Mesenchymal stem cell (in vitro differentiated cells and primary cell): ENCODE data around the gene THAP11.

ENCODE experiments used
- DNase-seq: peaks from one replicate; pipeline ENCODE4 v3.0.0-alpha.2; 2013
- H2AFZ ChIP-seq: one replicate; pipeline ENCODE4 v1.6.1; 2013; ENCODE audit warnings: low read depth, mild to moderate bottlenecking, control low read depth, inconsistent platforms, low read length, moderate library complexity
- H2AK5ac ChIP-seq: 2 replicates; pipeline ENCODE4 v1.6.1; 2013; ENCODE audit warnings: low read length, moderate library complexity, mild to moderate bottlenecking, inconsistent platforms; ENCODE audit not compliant: severe bottlenecking
- H2BK120ac ChIP-seq: one replicate; pipeline ENCODE4 v1.6.1; 2013; ENCODE audit warnings: low read depth, mild to moderate bottlenecking, inconsistent platforms, low read length, moderate library complexity
- H2BK12ac ChIP-seq, 2 experiments: one replicate each; pipeline ENCODE4 v1.6.1; 2013; ENCODE audit warnings: inconsistent platforms in 2 of 2, low read length in 2 of 2, mild to moderate bottlenecking in 2 of 2, moderate library complexity in 2 of 2, control low read depth in 1 of 2
- H2BK15ac ChIP-seq: one replicate; pipeline ENCODE4 v1.6.1; 2013; ENCODE audit warnings: mild to moderate bottlenecking, low read depth, inconsistent platforms; ENCODE audit not compliant: poor library complexity, severe bottlenecking
- H2BK5ac ChIP-seq: 2 replicates; pipeline ENCODE4 v1.6.1; 2013; ENCODE audit warnings: low read depth, mild to moderate bottlenecking, low read length, control low read depth, inconsistent platforms; ENCODE audit not compliant: poor library complexity, severe bottlenecking
- H3K14ac ChIP-seq, 2 experiments: one replicate each; pipeline ENCODE4 v1.6.1; 2013; ENCODE audit warnings: inconsistent platforms in 2 of 2, low read length in 2 of 2, control low read depth in 1 of 2, mild to moderate bottlenecking in 1 of 2, moderate library complexity in 1 of 2
- H3K18ac ChIP-seq, 2 experiments: one replicate each; pipeline ENCODE4 v1.6.1; 2013; ENCODE audit warnings: inconsistent platforms in 2 of 2, low read length in 2 of 2, control low read depth in 1 of 2, low read depth in 1 of 2, mild to moderate bottlenecking in 1 of 2
- H3K23ac ChIP-seq, 2 experiments: one replicate each; pipeline ENCODE4 v1.6.1; 2013; ENCODE audit warnings: inconsistent platforms in 2 of 2, low read length in 2 of 2, mild to moderate bottlenecking in 2 of 2, moderate library complexity in 2 of 2, control low read depth in 1 of 2
- H3K27ac ChIP-seq: 2 replicates; pipeline ENCODE4 v1.5.1; 2013; ENCODE audit warnings: mild to moderate bottlenecking, moderate library complexity, low read length, control low read depth, inconsistent platforms; ENCODE audit not compliant: poor library complexity, severe bottlenecking
- H3K27me3 ChIP-seq, 2 experiments: 2 replicates each; pipeline versions ENCODE4 v1.6.1 to v1.7.0; 2013; ENCODE audit warnings: low read length in 2 of 2, mild to moderate bottlenecking in 2 of 2, moderate library complexity in 2 of 2, control low read depth in 1 of 2, inconsistent platforms in 1 of 2; ENCODE audit not compliant: control insufficient read depth in 1 of 2, insufficient read depth in 1 of 2
- H3K36me3 ChIP-seq, 2 experiments: 2 replicates each; pipeline versions ENCODE4 v1.6.1 to v1.7.0; 2013; ENCODE audit warnings: low read length in 2 of 2, control low read depth in 1 of 2, inconsistent platforms in 1 of 2, low read depth in 1 of 2, mild to moderate bottlenecking in 1 of 2; ENCODE audit not compliant: insufficient read depth in 2 of 2, control insufficient read depth in 1 of 2
- H3K4ac ChIP-seq, 2 experiments: one replicate each; pipeline ENCODE4 v1.6.1; 2013; ENCODE audit warnings: inconsistent platforms in 2 of 2, low read length in 2 of 2, mild to moderate bottlenecking in 2 of 2, moderate library complexity in 2 of 2, control low read depth in 1 of 2, low read depth in 1 of 2
- H3K4me1 ChIP-seq: 2 replicates; pipeline ENCODE4 v1.6.1; 2013; ENCODE audit warnings: low read depth, low read length, control low read depth; ENCODE audit not compliant: control insufficient read depth, insufficient read depth
- H3K4me2 ChIP-seq: 2 replicates; pipeline ENCODE4 v1.6.1; 2013; ENCODE audit warnings: low read length, mild to moderate bottlenecking, inconsistent platforms; ENCODE audit not compliant: poor library complexity, severe bottlenecking
- H3K4me3 ChIP-seq, 2 experiments: 2 replicates each; pipeline versions ENCODE4 v1.5.1 to v1.7.0; 2013; ENCODE audit warnings: low read length in 2 of 2, mild to moderate bottlenecking in 2 of 2, control low read depth in 1 of 2, low read depth in 1 of 2; ENCODE audit not compliant: insufficient read depth in 1 of 2
- H3K79me1 ChIP-seq: replicated peaks from 2 replicates; pipeline ENCODE4 v1.6.1; 2013; ENCODE audit warnings: mild to moderate bottlenecking, control low read depth, low read length, inconsistent platforms; ENCODE audit not compliant: poor library complexity, severe bottlenecking
- H3K9ac ChIP-seq: 2 replicates; pipeline ENCODE4 v1.7.0; 2013; ENCODE audit warnings: mild to moderate bottlenecking, low read length, moderate library complexity
- H3K9me3 ChIP-seq: 2 replicates; pipeline ENCODE4 v1.7.0; 2013; ENCODE audit warnings: mild to moderate bottlenecking, low read length; ENCODE audit not compliant: control insufficient read depth
- H4K8ac ChIP-seq: one replicate; pipeline ENCODE4 v1.6.1; 2013; ENCODE audit warnings: inconsistent platforms, mild to moderate bottlenecking, low read length, moderate library complexity
- H4K91ac ChIP-seq: one replicate; pipeline ENCODE4 v1.6.1; 2013; ENCODE audit warnings: mild to moderate bottlenecking, low read length, inconsistent platforms
- WGBS: methylation state at CpG from one replicate; pipeline ENCODE4 v1.1.7; 2013; ENCODE audit warnings: mixed read lengths; 5-methylcytosine and 5-hydroxymethylcytosine counted together

THAP11 gene

DNA sequence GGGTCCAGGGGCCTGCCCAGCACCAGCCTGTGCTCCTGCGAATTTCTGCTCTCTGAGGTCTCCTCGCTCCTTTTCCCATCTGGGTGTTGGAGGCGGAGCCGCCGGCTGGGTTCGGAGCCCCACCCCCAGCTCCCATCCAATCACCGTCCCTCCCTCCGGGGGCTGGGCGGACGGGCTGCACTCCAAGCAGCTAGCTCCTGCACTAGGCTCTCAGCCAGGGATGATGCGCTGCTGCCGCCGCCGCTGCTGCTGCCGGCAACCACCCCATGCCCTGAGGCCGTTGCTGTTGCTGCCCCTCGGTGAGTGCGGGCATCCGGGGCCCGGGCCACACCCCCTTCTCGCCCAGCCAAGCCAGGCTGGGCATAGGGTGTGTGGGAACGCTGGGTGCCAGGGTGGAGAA, 42.6 kb downstream of the THAP11 start, which contains the start of gene NRN1L:
Gene NRN1L (plus strand): TSS at position 202 of the 400 bp plus-strand sequence. CDS start 19 bp downstream, at position 221.
- Histone ChIP-seq H2AK5ac (no peak within 1 kb of the TSS), H3K36me3 (peaks cover 48 to 80% of the 10 kb centered on the region in 2 experiments), H3K4me3 (peak within 1 kb of the TSS in 1 of 2 experiments; percentile 20), H3K14ac (no peak within 1 kb of the TSS), H2BK12ac (no peak within 1 kb of the TSS), H2AFZ (no peak within 1 kb of the TSS), H3K27me3 (no peaks in the 10 kb centered on the region), H3K18ac (no peak within 1 kb of the TSS), H3K23ac (no peak within 1 kb of the TSS), H3K27ac (no peak within 1 kb of the TSS), H3K4me2 (no peak within 1 kb of the TSS), H4K8ac (no peak within 1 kb of the TSS), H2BK120ac (no peak within 1 kb of the TSS), H3K4me1 (peaks cover 9% of the 10 kb centered on the region), H3K9me3 (no peaks in the 10 kb centered on the region), H3K79me1 (peaks cover 16% of the 10 kb centered on the region), H3K4ac (no peak within 1 kb of the TSS), H3K9ac (peak within 1 kb of the TSS; percentile 56), H4K91ac (no peak within 1 kb of the TSS), H2BK5ac (no peak within 1 kb of the TSS), H2BK15ac (no peak within 1 kb of the TSS)
- peak; percentile 86 for DNase-seq
- 32% methylated on average over 22 of the region's 22 CpGs for WGBS

DNA sequence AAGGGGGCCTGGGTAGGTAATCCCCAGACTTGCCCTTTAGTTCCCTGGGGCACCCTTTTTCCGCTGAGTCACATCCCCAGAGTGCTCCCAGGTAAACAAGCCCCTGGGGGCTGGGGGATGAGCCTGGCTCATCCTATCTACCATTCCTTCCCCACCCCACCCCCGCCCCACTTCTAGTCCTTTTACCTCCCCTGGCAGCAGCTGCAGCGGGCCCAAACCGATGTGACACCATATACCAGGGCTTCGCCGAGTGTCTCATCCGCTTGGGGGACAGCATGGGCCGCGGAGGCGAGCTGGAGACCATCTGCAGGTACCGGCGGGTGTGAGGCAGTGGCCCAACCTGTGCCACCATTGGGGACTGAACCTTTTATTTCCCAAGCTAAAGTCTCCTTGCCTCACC, 43.4 kb downstream of the THAP11 start:
- DNase-seq, result no peak
- no peak overlapping the region for H3K4ac ChIP-seq
- H3K36me3 ChIP-seq, result peaks cover 39 to 72% of the 10 kb centered on the region in 2 experiments
- no peak overlapping the region for H2BK15ac ChIP-seq
- no peak overlapping the region for H3K4me3 ChIP-seq
- H4K8ac ChIP-seq, result no peak overlapping the region
- H3K4me2 ChIP-seq, result no peak overlapping the region
- no peak overlapping the region for H2AFZ ChIP-seq
- H3K14ac ChIP-seq, result no peak overlapping the region
- no peak overlapping the region for H2AK5ac ChIP-seq
- no peak overlapping the region for H4K91ac ChIP-seq
- no peak overlapping the region for H3K18ac ChIP-seq
- no peak overlapping the region for H2BK5ac ChIP-seq
- no peak overlapping the region for H2BK12ac ChIP-seq
- H3K23ac ChIP-seq, result no peak overlapping the region
- H3K9me3 ChIP-seq, result no peaks in the 10 kb centered on the region
- H2BK120ac ChIP-seq, result no peak overlapping the region
- H3K79me1 ChIP-seq, result peaks cover 11% of the 10 kb centered on the region
- peaks cover 9% of the 10 kb centered on the region for H3K4me1 ChIP-seq
- 92% methylated on average over 12 of the region's 12 CpGs for WGBS
- no peaks in the 10 kb centered on the region for H3K27me3 ChIP-seq
- no peak overlapping the region for H3K9ac ChIP-seq
- H3K27ac ChIP-seq, result no peak overlapping the region

GRCh38 chr16:67885976-67886375, 43.9 kb downstream of the THAP11 start:
- no peak overlapping the region for H3K18ac ChIP-seq
- H2BK5ac ChIP-seq, result no peak overlapping the region
- peaks cover 10% of the 10 kb centered on the region for H3K79me1 ChIP-seq
- H3K9me3 ChIP-seq, result no peaks in the 10 kb centered on the region
- H3K4ac ChIP-seq, result no peak overlapping the region
- H3K9ac ChIP-seq, result no peak overlapping the region
- H3K27ac ChIP-seq, result no peak overlapping the region
- H2BK120ac ChIP-seq, result no peak overlapping the region
- WGBS, result 96% methylated on average over 17 of the region's 19 CpGs
- H3K14ac ChIP-seq, result no peak overlapping the region
- H3K36me3 ChIP-seq, result peaks cover 35 to 67% of the 10 kb centered on the region in 2 experiments
- no peak overlapping the region for H2BK15ac ChIP-seq
- DNase-seq, result no peak
- H2BK12ac ChIP-seq, result no peak overlapping the region
- no peak overlapping the region for H4K91ac ChIP-seq
- H2AK5ac ChIP-seq, result no peak overlapping the region
- no peak overlapping the region for H3K4me2 ChIP-seq
- no peak overlapping the region for H4K8ac ChIP-seq
- peaks cover 9% of the 10 kb centered on the region for H3K4me1 ChIP-seq
- H3K27me3 ChIP-seq, result no peaks in the 10 kb centered on the region
- H2AFZ ChIP-seq, result no peak overlapping the region
- no peak overlapping the region for H3K4me3 ChIP-seq
- H3K23ac ChIP-seq, result no peak overlapping the region

- peaks cover 9% of the 10 kb centered on the region for H3K4me1 ChIP-seq
- H3K4me3 ChIP-seq, result no peak overlapping the region
- H3K9ac ChIP-seq, result no peak overlapping the region
- peaks cover 31 to 63% of the 10 kb centered on the region in 2 experiments for H3K36me3 ChIP-seq
- no peaks in the 10 kb centered on the region for H3K27me3 ChIP-seq
- H3K4me2 ChIP-seq, result no peak overlapping the region
- no peak overlapping the region for H2AFZ ChIP-seq
- H2BK120ac ChIP-seq, result no peak overlapping the region
- no peak overlapping the region for H3K18ac ChIP-seq
- H2AK5ac ChIP-seq, result no peak overlapping the region
- 91% methylated on average over 5 of the region's 5 CpGs for WGBS
- H3K9me3 ChIP-seq, result no peaks in the 10 kb centered on the region
- no peak overlapping the region for H2BK12ac ChIP-seq
- no peak overlapping the region for H3K14ac ChIP-seq
- no peak overlapping the region for H4K91ac ChIP-seq
- DNase-seq, result no peak
- H3K79me1 ChIP-seq, result peaks cover 10% of the 10 kb centered on the region
- H3K27ac ChIP-seq, result no peak overlapping the region
- H3K23ac ChIP-seq, result no peak overlapping the region
- H3K4ac ChIP-seq, result no peak overlapping the region
- H2BK5ac ChIP-seq, result no peak overlapping the region
- H4K8ac ChIP-seq, result no peak overlapping the region
- no peak overlapping the region for H2BK15ac ChIP-seq
Measured at GRCh38 chr16:67886387-67886786, 44.3 kb downstream of the THAP11 start.
